HG03097 (cell line): Measurements from ENCODE around the gene FASLG.

Experiments
- ATAC-seq: cut with Tn5 transposase; IDR thresholded peaks from one replicate; pipeline ENCODE4 v1.9.1; 2021; ENCODE audit not compliant: unreplicated experiment, low FRiP score

The FASLG gene

GRCh38 chr1:172642970-172643369, 15.9 kb upstream of the FASLG start:
- no peak for ATAC-seq

GRCh38 chr1:172646653-172647052, 12.2 kb upstream of the FASLG start:
- no peak for ATAC-seq

GRCh38 chr1:172647110-172647564, 11.8 kb upstream of the FASLG start:
- no peak for ATAC-seq

GRCh38 chr1:172647987-172648386, 10.9 kb upstream of the FASLG start:
- ATAC-seq = no peak

- ATAC-seq = no peak
Observed at GRCh38 chr1:172650474-172651193, 8.3 kb upstream of the FASLG start.

- ATAC-seq = no peak
Observed at GRCh38 chr1:172653015-172653709, 5.7 kb upstream of the FASLG start.

GRCh38 chr1:172654535-172654934, 4.4 kb upstream of the FASLG start:
- ATAC-seq = no peak

GRCh38 chr1:172656576-172656975, 2.3 kb upstream of the FASLG start:
- no peak for ATAC-seq

GRCh38 chr1:172657586-172657985, 1.3 kb upstream of the FASLG start:
- ATAC-seq = no peak

GRCh38 chr1:172661107-172661506, 2.2 kb downstream of the FASLG start:
- ATAC-seq = no peak

GRCh38 chr1:172662464-172663109, 3.7 kb downstream of the FASLG start:
- peak; percentile 79 for ATAC-seq

GRCh38 chr1:172663732-172664131, 4.8 kb downstream of the FASLG start:
- ATAC-seq = no peak

GRCh38 chr1:172668097-172668496, 9.2 kb downstream of the FASLG start:
- no peak for ATAC-seq

- ATAC-seq = no peak
Observed at GRCh38 chr1:172669011-172669410, 10.1 kb downstream of the FASLG start.

- ATAC-seq = no peak
Observed at GRCh38 chr1:172670316-172670715, 11.4 kb downstream of the FASLG start.

GRCh38 chr1:172670791-172671190, 11.9 kb downstream of the FASLG start:
- no peak for ATAC-seq

- ATAC-seq = no peak
Observed at GRCh38 chr1:172671591-172671990, 12.7 kb downstream of the FASLG start.

- ATAC-seq = no peak
Observed at GRCh38 chr1:172672720-172673119, 13.8 kb downstream of the FASLG start.

- no peak for ATAC-seq
Observed at GRCh38 chr1:172673761-172674160, 14.9 kb downstream of the FASLG start.

- ATAC-seq = no peak
Observed at GRCh38 chr1:172674831-172675613, 16.1 kb downstream of the FASLG start.
